IPS DF 4.7 (cell line): ENCODE results near the gene KLF16.

ENCODE experiments used
- DNase-seq: peaks from one replicate; pipeline ENCODE4 v3.0.0-alpha.2; 2013; ENCODE audit warnings: low spot score; ENCODE audit errors: extremely low read depth

The KLF16 gene

DNA sequence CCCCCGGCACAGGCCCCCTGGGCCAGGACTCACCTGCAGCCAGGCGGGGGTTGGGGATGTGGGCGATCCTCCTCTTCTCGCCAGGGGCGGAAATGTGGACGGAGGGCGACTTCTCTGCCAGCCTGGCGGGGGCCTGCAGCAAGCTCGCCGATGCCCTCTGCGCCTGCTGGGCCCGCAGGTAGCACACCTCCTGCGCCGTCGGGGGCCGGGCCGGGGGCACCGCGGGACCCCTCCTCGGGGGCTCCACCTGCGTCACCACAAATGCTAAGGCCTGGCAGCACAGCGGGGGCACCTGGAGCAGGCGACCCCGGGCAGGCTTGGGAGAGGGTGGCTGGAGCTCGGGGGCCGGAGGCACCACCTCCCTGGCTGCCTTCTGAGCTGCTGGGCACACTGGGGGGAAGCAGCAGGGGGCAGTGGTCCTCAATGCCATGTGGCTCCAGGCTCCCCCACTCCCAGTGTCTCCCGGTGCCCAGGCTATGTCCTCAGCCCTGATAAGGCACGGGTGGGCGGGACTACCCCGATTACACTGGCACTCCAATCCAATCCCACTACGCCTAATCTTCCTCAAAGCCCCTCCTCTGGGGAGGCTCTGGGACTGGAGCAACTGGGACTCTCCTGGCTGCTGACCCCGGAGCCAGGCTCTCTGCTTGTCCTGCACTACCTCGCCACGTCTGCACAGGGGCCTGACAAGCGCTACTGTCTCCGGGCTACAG lies 39.7 kb downstream of the KLF16 start:
- DNase-seq = no peak

DNA sequence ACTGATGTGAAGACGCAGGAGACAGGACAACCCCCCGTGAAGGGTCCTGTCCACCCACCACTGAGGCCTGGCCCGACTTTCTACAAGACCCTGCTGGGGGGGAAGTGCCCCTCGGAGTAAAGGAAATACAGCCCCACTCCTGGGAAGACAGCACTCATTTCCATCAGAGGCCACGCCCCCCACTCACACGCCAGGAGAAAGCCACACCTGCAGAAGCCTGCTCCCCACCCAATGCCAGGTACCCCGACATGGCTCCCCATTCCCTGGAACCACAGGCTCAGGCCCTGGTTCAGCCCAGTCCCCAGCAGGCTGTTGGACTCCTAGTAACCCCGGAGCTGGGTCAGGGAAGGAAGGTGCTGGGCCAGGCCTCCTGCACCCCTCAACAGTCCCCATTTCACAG lies 40.4 kb downstream of the KLF16 start:
- no peak for DNase-seq

DNA sequence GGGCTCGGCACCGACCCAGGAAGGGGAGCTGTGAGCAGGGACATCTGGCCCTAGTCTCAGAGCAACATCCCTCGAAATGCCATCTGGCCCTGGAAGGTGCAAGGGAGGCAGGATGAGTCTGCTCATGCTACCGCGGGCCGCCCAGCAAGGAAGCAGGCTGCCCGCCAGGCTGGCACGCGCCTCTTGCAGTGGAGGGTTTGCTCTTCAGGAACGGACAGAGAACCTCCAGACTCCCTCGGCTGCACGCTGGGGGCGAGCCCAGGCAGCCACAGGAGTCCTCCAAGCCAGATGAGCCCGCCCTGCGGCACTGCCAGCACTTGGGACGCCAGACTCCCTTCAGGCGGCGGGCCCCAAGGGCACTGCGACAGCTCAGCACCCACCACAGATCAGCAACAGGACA lies 41.2 kb downstream of the KLF16 start:
- DNase-seq = no peak

DNA sequence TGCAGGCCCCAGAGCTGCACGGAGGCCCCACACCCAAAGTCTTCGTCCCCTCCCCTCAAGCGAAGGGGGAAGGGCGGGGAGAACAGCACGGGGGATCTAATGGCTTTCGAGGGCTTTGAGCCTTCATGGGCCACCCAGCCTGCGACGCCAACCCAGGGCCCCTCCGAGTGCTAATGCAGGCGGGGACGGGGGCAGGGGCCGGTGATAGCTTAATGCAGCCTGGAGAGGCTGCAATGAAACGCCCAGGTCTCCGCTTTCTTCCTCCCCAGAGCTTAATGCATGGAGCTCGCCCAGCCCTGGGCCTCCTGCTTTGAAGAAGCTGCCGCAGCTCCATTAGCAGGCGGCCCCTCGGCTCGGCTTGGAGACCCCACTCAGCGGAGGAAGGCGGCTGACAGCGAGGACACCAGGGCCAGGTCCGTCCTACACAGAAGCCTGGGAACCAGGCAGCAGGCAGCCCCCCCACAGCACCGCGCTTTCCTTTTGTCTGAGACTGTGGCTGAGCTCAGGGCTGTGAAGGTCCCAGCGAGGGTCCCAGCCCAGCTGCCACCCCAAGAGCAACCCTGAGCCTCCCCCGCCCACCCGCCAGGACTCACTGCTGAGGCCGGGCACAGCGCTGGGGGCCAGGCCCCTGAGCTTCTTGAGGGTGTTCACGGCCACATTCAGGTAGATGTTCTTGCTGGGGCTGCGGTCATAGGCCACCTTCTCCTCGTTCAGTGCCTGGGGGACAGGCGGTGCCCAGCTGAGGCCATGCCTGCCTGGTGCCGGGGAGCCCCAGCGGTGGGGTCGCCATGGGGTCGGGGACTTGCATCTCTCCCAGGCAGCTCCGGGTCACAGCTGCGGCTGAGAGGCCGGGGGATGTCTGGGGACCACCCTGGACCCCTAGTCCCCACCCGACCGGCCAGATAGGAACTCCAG lies 43.8 kb downstream of the KLF16 start:
- no peak for DNase-seq

DNA sequence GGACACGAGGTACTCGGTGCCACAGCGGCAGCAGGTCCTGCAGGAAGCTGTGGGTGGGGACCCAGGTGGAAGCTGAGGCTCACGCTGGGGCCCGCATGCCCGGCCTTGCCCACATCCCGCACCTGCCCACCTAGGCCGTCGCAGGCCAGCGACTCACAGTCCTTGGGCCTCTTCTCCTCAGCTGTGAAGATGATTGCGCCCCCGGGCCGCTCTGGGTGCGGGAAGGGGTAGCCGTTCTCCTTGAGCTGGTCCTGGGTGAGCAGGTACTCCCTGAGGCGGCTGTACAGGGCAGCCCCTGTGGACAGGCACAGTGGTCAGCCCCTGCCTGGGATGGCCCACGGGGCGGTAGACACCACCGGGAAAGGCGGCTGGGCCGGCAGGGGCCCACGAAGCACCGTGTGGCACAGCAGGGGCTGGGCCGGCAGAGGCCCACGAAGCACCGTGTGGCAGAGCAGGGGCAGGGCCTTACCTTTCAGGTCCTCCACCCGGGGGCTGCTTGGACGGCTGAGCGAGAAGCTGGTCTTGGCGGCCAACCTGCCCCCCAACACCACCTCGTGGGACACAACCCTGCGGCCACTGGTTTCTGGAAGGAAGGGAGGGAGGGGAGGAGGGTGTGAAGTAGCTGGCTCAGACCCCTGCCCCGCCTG lies 44.7 kb downstream of the KLF16 start:
- DNase-seq = no peak

DNA sequence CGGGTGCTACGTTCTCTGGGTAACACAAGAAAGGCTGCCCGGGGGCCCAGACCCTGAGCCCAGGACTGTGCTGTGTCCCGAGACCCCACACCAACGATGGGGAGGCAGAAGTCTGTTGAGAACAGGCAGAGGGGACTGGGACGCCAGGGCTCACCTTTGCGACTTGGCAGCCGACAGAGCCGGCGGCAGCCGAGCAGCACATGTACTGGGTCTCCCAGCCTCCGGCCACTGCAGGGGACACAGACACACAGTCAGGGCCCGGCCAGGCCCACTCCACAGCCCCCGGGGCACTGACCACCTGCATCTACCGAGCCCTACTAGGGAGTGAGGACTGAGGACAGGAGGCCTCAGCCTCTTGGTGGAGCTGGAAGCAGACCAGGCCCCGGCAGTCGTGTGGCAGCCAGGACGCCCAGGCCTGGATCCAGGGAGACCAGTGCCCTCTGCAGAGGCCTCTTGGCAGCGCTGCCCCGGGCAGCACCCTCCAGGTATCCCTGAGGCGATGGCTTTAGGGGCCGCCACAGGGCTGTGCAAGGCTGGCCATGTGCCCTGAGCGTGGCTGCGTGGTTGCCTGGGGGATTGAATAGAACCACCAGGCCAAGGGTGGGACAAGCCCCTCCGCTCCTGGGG lies 45.7 kb downstream of the KLF16 start:
- DNase-seq = no peak

DNA sequence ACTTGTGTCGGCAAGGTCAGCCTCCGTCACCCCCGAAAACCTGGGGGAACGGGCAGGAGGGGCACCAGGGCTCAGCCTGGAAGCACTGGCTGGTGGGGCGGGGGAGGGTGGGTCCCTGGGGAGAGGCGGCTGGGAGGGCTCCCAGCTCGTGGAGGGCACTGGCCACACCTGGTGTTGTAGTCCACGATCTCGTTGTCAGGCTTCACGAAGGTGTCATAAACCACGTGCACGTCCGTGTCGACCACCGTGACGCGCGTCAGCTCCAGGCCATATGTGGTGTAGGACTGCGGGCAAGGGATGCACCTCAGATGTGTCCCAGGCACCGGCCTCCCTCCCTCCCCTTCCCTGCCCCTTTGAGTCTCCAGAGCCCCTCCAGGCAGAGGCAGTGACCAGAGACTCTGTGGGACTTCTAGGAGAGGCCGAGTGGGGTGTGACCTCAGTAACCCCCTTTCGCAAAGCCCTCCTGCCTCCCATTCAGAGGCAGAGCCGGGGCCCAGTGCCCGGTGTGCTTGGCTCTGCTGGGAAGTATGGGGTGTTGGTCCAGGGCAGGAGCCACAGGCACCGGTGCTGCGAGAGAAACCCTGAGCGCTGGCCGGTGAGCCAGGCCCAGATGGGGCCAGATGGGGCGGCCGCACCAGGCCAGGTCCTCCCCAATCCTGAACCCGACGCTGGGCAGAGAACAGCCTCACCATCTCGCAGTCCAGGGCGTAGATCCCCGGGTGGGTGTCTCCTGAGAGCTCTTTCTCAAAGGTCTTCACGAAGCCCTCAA lies 46.7 kb downstream of the KLF16 start:
- no peak for DNase-seq

DNA sequence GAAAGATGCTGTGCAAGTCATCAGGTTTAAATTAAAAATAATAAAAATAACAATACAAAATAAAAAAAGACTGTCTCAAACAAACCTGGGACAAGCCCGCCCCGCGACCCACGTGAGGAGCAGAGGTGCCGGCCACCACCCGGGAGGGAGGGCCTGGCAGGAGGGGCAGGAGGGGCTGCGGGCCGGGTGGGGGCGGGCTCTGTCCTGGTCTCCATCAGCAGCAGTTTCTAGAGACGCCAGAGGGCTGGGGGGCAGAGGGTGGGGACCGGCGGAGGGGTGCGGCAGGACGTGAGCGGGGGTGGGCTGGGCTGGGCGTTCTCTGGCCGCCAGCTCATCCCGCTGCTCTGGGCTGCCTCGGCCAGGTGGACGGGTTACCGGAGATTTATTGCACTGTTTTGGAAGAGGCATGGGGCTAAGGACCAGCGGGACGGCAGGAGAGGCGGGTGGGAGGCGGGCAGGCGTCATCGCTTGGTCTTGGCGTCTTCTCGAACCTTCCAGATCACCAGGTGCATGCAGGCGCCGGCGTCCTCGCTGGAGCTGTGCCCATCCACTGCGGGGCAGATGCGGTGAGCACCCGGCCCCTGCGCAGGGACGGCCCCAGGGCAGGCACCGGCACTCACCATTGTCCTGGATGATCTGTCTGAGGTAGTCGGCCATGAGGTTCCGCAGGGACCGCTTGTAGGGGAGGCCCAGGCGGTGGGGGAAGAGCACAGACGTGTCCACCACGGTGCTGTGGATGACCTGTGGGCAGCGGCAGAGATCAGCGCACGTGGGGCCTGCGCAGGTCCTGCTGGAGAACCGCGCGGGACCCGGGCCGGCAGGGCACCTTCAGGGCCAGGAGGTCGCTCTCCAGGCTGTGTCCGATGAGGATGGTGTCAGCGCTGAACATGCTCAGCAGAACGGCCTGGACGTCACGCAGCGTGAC lies 47.5 kb downstream of the KLF16 start:
- DNase-seq = no peak

DNA sequence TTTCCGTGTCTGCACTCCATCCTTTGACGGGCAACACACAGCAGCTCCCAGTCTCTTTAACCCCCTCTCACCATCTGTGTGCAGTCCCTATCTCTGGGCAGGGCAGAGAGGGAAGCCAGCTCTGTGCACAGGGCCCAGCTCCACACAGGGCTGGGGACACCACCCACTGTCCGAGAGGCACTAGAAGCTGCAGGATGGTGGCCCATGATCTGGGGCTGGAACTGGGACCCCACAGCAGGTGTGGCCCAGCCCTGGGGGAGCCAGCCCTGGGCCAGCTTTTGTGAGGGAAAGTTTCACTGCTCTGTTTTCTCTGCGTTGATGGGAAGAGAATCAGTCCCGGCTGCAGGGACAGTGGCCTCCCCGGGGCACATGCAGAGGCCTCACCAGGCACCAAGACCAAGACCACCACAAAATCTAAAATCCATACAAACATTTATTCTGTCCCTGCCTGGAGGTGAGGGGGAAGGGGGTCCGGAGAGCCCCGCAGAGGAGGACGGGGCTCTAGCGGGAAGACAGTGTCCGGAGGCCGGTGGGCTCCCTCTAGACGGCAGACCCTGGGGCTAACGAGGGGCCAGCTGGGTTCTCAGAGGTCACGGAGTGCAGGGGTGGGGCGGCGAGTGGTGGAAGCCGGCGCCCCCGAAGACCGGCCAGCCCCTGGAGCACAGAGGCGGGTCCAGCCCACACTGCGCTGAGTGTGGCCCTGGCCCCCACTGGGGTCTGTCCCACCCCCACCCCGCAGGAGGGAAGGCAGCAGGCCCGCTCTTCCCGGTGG lies 48.4 kb downstream of the KLF16 start:
- no peak for DNase-seq

DNA sequence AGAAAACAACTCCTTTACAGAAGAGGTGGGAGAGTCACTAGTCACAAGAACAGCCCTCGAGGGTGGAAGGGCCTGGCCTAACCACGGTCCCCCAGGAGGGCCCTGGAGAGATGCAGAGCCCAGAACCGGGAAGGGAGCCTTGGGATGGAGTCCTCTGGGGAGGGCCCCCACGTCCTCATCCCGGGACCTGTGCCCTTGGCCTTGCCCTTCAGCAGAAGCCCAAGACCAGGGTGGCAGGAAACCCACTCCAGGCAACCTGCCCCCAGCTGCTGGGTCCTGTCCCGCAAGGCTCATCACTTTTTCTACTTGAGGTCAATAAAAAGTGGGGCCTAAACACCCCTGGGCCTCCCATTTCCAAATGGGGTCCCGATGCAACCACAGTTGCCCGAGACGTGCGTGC lies 49.0 kb downstream of the KLF16 start:
- no peak for DNase-seq

DNA sequence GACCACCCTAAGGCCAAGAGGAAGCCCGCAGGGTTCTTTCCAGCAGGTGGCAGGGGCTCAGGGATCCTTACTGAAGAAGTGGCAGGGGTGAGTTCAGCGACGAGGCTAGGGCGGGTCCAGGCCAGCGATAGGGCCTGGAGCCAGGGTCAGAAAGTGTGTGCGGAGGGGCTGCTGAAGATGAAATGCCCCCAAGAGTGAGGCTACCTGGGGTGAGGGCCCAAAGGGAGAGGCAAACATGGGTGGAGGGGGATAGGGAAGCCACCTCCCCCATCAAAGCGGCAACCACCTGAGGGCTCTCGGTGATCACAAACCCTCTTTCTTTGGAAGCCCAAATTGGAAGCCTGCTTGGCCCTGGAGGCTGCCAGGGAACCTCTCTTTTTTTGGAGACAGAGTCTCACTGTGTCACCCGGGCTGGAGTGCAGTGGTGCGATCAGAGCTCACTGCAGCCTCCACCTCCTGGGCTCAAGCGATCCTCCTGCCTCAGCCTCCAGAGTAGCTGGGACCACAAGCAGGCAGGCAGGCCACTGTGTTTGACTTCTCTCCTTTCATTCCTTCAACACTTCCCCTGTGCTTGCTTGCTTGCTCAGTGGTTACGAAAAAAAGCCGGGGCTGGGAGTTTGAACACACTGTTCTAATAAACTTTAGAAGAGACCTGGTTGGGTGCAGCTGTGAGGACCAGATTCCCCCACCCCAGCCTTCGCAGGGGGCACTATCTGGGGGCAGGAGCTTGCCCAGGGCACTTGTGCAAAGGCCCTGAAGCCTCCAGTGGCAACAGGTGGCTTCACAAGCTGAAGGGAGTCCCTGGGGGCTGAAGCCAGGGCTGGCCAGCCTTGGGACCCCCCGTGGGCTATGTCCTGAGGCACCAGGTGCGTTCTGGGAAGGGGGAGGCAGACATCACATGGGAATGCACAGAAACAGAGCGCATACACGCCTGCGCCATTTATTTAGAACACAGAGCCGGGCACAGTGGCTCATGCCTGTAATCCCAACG lies 49.9 kb downstream of the KLF16 start:
- no peak for DNase-seq

DNA sequence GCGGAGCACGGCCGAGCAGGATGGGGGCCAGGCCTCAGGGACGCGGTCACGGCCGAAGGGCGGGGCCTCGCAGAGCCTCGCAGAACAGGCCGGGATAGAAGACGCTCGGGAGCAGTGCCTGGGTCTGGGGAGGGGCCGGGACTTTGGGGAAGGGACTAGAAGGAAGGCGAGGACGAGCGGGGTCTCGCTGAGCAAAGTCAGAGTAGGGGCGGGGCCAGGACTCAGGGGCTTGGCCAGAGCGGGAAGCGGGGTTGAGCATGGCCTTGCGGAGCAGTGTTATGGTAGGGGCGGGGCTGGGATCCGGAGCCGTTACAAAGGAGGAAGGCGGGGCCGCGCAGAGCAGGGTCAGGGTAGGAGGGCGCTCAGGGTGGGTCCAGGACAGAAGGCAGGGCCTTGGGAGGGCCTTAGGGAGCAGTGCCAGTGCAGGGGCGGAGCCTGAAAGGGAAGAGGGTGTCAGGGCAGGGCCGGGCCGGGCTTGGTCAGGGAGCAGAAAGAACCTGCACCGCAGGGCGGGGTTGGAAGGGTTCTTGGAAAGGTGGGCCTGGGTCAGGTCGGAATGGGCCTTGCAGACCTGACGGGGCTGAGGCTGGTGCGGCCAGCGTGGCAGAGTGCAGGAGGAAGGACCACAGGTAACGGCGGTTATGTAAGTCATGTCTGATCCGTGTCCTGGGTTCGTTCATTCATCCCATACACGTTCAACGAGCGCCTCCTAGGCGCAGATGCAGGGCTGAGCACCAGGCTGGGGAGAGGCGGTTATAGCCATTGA lies 50.8 kb downstream of the KLF16 start:
- peak; percentile 75 for DNase-seq

DNA sequence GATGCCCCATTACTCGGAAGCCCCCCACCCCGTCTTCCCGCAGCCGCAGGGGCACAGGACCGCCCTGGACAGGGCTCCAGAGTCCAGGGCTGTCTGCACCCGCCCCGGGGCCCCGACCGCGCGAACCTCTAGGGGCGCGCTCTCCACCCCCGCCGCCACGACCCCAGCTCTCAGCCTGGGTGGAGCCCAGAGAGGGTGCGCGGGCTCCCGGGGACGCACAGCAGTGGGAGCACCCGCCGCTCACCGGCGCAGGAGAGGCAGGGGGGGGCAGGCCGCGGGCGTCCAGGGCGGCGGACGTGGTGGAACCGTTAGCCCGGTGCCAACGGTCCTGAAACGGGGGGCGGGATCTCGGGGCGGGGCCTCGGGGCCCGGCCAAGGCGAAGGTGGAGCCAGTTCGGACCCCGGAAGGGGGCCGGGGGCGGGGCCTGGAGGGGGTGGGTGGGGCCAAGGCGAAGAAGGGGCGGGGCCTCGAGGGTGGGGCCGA lies 51.4 kb downstream of the KLF16 start, which contains the start of gene ATP8B3:
Gene ATP8B3, minus strand, starts transcription at position 335 of the 484 bp plus-strand sequence. CDS start 540 bp downstream, outside the sequence.
- no peak for DNase-seq

DNA sequence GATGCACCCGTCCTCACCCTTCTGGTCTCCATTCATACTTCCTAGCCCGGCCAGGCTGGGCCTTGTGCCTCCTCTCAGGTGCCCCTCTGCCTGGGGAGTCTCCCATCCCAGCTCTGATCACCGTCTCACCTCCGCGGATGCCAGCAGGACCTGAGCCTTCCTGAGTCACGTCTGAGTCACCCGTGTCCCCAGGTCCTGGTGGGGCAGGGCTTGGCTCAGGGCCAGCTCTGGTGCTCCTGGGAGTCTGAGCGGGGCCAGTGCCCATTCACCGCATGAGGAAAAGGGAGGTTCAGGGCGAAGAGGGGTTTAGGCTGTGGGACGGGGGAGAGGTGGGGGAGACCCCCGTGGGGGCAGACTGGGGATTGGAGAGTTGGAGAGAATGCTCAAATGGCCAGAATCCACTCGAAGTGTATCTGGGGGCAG lies 51.9 kb downstream of the KLF16 start:
- no peak for DNase-seq

DNA sequence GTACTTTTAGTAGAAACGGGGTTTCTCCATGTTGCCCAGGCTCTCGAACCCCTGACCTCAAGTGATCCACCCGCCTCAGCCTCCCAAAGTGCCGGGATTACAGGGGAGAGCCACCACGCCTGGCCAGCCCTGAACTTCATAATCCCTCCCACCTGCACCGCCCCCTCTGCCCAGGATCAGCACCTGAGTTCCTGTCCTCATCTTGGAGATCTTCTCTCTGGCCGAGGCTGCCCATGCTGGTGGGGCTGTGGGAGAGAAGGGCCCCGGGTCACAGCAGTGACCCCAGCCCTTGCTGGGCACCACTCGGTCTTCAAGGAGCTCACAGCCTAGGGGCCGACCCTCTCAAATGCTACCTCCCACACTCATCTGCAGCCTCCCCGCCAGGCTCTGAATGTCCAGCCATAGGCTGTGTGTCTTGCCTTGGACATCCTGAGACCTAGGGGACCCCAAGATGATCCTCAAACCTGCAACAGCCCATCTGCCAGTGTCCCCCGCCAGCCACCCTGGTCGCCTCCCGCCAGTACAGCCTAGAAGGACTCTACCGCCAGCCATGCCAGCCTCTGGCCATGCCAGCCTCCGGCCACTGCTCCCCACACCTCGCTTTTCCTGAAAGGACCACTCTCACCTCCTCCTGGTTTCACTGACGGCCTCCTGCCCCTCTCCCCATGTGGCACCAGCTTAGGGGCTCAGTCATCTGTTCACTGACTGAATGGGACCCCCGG lies 52.8 kb downstream of the KLF16 start:
- DNase-seq = no peak

DNA sequence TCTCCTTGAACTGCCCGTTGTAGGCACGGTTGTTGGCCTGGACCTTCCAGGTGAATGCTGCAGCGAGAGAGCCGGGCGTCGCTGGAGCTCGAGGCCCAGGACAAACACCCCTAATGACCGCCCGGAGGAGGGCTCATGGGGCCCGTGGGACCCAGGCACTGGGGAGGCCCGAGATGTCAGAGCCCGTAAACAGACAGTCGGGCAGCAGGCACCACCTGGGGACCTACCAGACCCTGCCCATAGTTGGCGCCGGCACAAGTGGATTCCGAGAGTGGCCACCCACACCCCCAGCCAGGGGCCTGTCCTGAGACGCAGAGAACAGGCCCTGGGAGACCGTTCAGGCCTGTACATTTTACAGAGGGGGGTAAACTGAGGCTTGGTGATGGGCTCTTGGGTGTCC lies 53.7 kb downstream of the KLF16 start:
- DNase-seq = no peak
